Stromal cell of bone marrow (primary cell): ENCODE data around the gene CACNA1C.
"Not testable (repeated sequence)": the region's sequence is repeated elsewhere in the genome, so short reads cannot be mapped to it uniquely, and the experiment has no call there.

Source experiments
- DNase-seq: peaks from one replicate; pipeline ENCODE4 v3.0.0-alpha.2; 2012; ENCODE audit warnings: low read depth

CACNA1C gene

DNA sequence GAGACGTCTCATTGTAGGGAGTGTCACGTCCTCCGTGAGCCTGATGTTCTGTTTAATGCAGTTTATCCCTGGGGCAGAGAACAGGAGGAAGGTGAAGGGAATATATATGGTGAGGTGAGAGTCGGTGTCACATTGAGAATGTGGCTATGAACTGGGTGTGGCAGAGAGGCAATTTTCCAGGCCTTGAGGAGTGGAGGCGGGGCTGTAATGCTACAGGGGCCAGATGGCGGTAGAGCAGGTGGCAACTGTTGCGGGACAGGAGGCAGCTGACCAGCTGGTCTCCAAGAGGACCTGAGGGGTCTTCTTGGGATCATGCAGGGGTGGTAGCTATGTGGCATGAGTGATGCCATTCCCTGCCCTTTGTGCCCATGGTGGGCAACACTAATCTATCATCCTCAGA lies 59.6 kb downstream of the CACNA1C start:
- DNase-seq: no peak

DNA sequence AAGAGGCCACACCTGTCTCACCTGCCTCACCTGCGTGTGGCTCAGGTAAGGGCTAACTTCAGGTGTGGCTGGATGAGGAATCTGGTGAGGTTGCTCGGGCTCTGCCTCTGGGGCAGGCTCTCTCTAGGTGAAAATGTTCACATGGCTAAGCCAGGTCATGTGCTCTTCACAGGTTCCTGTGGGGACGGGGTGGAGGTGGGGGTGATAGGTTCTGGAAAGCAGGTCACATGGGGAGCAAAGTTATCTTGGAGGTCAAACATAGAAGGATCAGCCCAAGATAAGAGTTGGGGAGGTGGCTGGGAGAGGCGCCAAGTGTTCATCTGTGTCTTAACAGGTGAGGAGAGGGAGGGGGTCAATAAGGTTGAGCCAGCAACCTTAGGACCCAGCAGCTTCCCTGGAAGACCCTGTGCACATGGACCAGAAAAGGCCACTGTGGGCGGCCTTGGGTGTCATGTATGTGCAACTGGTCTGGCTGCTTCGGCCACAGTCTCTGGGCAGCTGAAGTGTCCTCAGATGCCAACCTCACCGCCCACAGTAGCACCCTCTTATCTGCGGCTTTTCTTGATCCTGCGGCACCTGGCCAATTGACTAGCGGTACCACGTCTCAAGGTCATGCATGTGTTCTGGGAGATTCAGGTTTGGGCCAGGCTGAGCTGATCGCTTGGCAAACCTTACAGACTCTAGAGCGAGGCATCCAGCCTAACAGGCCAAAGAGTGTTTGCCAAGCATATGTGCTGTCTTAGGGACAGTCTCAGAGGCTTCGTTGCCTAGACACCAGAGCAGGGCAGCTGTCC lies 60.5 kb downstream of the CACNA1C start:
- no peak for DNase-seq

DNA sequence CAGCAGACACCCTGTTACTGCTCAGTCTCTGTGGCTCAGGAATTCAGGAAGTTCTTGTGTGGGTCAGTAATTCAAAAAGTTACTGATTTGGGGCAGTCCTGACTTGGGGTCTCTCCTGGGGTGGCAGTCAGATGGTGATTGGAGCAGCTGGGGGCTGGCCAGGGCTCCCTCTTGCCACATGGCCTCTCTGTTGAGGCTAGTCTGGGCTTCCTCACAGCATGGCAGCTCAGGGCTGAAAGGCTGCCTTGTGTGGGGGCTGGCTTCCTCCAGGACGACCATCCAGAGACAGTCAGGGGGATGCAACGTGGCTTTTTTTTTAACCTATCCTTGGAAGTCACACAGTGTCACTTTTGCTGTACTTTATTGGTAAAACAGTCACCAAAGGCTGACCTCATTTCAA lies 61.3 kb downstream of the CACNA1C start:
- DNase-seq: no peak

DNA sequence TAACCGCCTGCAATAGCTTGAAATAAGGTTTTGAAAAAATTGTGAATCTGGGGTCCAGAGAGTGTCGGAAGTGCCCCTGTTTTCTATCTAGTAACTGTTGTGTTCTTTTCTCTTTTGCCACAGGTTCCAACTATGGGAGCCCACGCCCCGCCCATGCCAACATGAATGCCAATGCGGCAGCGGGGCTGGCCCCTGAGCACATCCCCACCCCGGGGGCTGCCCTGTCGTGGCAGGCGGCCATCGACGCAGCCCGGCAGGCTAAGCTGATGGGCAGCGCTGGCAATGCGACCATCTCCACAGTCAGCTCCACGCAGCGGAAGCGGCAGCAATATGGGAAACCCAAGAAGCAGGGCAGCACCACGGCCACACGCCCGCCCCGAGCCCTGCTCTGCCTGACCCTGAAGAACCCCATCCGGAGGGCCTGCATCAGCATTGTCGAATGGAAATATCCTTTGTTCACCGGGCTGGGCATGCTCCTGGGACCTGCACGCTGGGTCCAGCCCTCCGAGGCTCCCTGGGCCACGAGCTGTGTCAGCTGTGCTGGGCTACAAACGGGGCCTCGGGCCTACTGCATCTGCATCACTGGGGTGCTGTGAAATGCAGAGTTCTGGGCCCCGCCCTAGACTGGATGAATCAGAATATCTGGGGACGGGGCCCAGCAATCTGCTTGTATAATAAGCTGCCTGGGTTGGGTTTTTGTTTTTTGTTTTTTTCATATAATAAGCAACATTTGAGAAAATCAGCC lies 62.5 kb downstream of the CACNA1C start:
- no peak for DNase-seq

DNA sequence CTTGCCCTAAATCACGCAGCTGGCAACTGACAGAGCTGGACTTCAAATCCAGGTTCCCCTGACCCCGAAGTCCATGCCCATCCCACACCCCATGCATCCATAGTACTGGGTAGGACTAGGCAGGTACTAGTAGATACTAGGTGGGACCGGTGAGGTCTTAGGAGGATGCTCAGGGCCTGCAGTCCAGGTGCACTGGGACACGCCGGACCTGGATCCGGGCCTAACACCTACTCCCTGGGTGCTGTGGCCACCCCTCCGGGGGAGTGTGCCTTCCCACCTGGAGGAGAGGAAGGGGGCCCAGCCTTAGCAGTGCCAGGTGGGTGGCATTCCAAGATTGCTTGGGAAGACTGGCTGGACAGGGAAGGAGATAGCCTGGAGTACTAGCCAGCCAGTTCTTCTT lies 64.8 kb downstream of the CACNA1C start:
- DNase-seq: no peak

DNA sequence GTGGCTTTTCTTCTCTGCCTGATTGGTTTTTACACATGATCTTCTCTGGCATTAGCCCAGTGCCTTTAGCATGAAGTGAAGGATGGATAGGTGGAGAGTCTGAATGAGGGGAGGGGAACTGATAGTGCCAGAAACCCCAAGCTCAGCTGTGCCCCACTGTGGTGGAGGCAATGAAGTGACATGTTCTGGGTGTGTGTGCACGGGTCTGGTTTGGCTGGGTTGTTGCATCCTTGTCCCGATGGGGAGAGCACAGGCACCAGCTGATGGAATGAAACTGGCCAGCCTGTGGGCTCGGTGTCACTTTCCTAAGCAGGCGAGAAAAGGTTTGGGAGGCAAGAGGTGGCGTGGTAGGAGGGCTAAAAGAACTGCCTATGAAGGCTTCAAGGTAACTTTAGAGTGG lies 65.3 kb downstream of the CACNA1C start:
- no peak for DNase-seq

DNA sequence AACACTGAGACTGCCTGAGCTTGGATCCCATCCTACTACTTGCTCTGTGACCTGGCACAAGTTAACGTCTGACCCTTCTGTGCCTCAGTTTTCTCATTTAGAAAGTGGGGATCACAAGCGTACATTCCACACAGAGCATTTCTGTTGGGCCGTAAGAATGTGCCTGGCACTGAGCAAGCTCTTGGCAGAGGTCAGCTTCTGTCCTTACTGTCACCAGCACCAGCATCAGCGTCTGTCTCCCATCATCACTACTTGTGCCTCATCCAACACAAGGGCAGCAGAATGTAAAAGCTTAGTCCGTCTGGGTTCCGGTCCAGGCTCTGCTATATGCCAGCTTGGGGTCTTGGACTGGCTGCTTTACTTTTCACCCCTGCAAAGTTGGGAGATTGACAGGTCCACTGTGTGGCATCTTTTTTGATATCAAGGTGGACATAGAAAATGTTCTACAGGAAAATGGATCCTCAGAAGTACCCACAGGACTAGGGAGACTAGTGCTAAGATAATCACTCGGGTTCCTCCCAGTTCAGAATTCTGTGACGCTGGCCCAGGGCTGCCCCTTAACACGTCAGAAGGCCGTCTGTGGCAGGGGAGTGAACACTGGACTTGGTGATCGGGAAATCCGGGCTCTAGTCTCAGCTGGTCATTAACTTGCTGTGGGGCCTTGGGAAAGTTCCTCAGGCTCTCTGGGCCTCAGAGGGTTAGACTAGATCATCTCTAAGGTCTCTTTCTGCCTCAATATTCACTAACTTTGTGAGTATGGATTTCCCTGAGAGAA lies 65.9 kb downstream of the CACNA1C start:
- no peak for DNase-seq

DNA sequence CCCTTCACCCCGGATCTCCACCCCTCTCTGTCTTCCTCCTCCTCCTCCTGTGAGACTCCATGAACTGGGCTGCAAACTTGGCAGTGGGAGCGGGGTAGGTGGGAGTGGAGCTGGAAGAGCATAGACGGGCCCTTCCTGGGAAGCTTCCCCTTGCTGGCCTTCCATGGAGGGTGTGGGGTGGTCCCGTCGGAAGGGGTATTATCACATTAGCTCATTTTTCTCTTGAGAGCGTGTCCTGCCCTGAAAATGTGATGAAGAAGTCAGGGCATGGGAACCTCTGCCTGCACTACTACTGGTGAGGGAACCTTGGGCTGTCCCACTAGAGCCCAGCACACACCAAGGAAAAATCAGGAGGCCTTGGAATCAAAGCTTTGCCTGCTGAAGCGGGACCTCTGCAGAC lies 66.5 kb downstream of the CACNA1C start:
- DNase-seq: no peak

DNA sequence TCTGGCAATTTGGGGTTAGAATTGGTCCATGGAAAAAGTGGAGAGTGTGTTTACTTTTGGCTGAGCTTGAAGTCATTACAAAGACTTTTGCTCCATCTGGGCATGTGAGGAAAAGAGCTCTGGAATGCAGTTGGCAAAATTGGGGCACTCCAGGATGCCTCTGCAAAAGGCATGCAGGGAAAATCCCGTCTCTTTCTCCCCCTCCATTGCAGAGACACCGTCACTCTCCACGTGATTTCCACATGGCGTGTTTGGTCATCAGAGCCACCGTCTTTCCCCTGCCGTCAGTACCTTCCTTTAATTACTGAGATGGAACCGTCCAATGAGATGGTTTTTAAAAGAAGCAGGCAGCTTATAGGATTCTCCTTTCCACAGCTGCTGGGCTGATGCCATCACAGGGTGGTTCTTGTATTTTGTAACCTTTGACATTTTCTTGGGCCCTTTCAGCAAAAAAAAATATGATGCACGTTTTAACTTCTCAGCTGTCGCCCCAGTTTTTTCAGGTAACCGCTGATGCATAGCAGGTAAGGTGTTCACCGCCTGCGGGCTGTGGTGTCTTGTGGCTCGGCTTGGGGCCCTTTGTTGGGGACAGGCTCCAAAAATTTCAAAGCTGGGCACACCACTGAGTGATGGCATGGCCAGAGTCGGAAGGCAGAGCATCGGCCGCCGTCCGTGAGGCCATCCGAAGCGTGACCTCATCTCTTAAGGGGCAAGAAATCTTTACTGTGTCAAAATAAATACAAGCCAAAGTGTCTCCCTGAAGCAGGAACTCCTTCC lies 68.4 kb downstream of the CACNA1C start:
- no peak for DNase-seq

DNA sequence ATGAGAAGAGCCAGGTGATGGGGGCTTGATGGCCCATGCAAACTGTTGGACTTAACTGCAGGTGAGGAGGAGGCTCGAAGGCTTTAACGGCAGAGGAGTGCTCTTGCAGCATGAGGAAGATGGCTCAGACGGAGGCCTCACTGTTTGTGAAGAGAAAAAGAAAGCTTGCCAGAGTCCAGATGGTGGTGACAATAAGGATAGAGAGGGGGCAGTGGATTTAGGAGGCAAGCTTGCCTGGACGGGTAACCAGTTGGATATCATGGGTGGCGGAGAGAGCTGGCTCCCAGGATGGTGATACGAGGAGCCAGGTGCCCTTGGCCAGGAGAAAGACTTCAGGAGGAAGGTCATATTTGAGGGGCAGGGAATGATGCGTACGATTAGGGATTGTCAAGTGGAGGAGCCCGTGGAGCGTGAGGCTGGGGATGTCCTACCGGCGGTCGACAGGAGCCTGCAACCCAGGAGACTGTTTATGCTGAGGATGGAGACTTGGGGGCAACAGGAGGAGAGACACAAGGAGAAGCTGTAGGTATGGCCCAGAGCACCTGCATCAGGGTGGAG lies 71.8 kb downstream of the CACNA1C start:
- no peak for DNase-seq

DNA sequence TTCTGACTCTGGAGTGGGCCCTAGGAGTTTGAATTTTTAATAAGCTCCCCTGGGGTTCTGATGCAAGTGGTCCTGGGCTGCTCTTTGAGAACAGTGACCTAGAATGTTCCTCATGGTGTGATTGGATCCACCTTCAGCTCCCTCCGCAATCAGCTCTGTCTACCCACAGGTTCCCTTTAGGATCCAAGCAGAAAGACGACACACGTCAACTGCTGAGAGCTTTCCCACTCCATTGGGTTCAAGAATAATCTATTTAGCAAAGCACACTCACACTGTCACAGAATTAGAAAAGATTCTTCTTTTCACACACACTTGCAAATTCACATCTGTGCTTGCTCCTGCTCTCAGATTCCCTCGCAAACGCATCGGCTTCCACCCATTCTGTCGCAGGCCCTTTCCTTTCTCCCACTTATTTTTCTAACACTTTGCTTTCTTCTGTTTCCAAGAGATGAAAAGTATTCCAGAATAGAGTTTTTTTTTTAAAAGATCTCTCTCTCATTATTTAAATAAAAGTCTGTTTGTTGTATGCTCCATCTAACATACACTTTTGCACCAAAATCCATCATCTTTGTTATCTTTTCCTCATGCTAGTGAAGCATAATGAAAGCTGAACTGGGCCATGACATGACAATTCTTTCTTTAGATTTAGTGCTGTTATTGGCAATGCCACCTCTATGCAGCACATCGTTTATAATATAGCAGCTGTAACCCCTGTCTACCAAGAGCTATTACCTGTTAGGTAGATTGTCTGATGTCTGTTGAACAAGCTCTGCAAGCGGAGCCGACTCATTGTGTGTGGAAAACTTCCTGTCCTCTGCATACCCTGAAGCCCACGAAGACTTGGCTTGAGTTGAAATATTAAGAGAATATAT lies 73.1 kb downstream of the CACNA1C start:
- no peak for DNase-seq

DNA sequence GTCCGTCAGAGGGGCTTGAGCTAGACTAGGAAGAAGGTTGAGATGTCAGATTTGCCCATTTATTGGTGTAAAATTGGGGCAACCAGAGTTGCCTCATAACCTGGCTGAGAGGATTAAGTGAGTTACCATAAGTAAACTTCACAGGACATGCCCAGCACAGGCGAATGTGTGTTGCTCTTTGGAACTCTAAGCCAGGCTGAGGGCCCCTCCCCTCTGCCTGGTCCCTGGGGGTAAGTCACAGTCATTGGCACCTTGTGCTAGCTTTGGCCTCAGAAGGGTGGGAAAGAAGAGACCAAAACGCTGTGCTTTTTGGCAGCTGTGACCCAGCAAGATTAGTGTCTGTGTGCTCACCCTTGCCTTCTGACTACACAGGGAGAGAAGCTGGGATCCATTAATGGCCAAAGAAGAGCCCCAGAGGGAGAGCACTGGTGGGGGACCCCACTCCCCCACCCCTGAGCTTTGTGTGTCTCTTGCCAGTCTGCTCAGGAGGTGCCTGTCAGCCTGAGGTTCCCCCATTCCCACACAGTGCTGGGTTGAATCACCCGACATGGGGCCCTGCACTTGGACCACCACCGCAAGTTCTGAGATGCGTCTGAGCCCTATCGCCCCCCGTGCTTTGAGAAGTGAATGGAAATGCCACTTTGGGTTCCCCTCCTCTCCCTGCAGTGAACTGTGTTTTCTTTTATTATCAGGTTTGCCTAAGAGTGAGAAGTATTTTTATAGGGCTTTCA lies 74.1 kb downstream of the CACNA1C start:
- DNase-seq: no peak

DNA sequence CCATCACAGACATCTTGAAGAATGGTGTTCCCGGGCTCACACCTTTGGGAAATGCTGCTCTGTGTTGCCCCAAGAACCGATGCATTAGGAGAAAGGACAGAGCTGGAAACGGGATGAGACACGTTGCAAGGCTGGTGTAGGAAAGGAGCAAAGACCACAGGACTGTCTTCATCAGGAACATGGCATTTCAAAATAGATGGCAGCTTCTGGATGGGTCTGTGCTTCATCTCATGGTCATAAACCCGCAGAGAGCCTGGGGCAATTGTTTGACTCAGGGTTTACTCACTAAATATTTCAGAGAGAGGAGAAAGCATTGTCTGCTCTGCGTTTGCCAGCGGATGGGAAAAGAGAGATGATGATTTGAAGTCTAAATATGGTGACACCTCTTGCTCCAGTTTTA lies 76.3 kb downstream of the CACNA1C start:
- DNase-seq: peak; percentile 58

DNA sequence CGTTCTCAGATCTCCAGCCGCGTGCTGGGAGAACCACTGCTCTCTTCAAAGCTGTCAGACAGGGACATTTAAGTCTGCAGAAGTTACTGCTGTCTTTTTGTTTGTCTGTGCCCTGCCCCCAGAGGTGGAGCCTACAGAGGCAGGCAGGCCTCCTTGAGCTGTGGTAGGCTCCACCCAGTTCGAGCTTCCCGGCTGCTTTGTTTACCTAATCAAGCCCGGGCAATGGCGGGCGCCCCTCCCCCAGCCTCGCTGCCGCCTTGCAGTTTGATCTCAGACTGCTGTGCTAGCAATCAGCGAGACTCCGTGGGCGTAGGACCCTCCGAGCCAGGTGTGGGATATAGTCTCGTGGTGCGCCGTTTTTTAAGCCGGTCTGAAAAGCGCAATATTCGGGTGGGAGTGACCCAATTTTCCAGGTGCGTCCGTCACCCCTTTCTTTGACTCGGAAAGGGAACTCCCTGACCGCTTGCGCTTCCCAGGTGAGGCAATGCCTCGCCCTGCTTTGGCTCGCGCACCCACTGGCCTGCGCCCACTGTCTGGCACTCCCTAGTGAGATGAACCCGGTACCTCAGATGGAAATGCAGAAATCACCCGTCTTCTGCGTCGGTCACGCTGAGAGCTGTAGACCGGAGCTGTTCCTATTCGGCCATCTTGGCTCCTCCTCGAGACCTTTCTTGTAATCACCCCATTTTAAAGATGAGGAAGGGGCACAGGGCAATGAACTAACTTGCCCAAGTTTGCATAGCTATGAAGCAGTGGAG lies 83.1 kb downstream of the CACNA1C start:
- DNase-seq: not testable (repeated sequence)

DNA sequence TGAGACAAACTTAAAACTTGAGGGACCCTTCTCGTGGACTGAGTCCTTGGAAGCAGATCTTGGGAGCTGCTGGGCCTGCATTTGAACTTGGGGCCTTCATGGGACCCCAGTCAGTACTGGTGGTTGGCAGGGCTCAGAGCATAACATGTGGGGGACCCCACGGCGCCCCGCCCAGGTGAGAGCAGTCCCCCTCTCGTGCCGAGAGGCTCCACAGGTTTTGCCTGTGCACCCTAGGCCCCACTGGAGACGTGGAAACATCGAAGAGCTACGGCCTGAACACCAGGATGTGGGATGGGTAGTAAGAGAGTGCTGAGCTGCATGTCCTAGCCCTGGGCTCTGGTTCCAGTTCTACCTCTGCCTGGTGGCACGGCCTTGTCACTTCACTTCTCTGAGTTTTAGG lies 84.1 kb downstream of the CACNA1C start:
- DNase-seq: no peak

DNA sequence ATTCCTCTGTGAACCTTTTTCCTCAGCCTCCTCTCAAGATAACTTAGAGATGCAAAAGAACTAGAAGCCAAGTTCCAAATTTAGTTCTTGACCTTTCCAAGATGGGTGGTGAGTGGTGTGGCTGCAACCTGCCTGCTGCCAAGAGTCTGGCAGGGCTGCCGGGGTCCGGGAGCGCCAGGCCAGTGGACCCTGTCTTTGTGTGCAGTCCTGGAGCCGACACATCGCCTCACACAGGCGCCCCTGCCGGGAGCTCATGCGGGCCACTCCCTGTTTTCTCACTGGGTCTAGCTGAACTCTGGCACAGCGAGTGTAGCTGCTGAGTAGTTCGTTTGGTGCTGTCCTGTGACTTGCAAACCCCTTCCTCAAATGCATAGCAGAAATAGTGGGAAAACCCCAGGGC lies 84.9 kb downstream of the CACNA1C start:
- no peak for DNase-seq

DNA sequence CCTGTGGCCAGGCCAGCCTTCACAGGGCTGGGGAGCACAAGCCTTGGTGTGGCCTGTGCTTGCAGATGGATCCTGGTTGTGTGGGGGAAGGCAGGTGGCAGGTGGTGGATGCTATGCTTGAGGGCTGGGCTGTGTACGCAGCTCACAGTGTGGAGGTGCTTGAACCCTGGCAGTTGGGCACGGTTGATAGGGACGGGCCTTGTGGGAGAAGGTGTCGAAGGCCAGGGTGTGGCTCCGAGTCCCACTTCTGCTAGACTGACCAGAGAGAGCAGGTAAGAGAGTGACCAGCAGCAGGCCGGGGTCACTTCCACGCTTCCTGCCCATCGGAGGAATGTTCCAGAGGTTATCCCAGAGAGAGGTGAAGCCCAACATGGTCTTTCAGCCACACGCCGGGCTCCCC lies 85.5 kb downstream of the CACNA1C start:
- no peak for DNase-seq

DNA sequence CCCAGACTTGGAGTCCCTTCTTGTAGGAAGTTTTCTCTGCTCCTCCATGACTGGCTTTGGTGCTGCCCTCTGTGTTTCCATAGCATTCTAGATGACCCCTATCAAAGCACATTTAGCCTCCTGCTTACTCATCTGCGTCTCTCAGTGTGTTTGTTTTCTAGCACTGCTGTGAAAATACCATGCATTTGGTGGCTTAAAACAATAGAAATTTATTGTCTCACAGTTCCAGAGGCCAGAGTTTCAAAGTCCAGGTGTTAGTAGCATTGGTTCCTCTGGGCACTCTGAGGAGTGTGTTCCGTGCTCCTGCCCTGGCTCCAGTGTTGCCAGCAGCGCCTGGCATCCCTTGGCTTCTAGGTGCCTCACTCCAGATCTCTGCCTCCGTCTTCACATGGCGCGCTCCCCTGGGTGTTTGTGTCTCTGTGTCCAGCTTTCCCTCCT lies 86.1 kb downstream of the CACNA1C start:
- no peak for DNase-seq

DNA sequence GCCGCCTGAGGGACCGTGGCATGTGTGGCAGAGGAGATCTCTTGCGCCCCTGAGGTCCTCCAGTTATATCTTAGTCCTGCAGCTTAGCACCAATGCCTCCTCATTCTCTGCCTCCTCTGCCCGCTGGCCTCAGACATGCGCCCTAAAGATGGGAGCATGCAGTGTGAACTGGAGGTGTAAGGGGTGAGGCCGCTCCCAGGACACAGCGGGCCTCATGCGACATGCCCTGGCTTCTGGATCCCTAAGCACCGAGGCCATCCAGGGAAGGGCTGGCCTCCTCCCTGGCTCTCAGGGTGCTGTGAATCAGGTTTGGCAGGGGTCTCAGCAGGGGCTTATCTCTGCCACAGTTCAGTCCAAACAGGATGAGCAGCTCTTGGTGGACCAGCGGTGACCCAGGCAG lies 86.9 kb downstream of the CACNA1C start:
- no peak for DNase-seq
